ENCODE data around the gene GALNT10.
"Not testable (repeated sequence)": the region's sequence is repeated elsewhere in the genome, so short reads cannot be mapped to it uniquely, and the experiment has no call there.

The GALNT10 gene

GRCh38 chr5:154356020-154356655 is 165.6 kb downstream of the GALNT10 start:
- DNase-seq (ENCODE audit: low read depth): no peak

GRCh38 chr5:154356958-154357357 is 166.4 kb downstream of the GALNT10 start:
- no peak for DNase-seq (ENCODE audit: low read depth)

- no peak for DNase-seq (ENCODE audit: low read depth)
Measured at GRCh38 chr5:154358516-154359220, 168.1 kb downstream of the GALNT10 start.

- no peak for DNase-seq (ENCODE audit: low read depth)
Measured at GRCh38 chr5:154359221-154359573, 168.7 kb downstream of the GALNT10 start.

GRCh38 chr5:154360241-154360640 is 169.7 kb downstream of the GALNT10 start:
- not testable (repeated sequence) for DNase-seq (ENCODE audit: low read depth)

- no peak for DNase-seq (ENCODE audit: low read depth)
Measured at GRCh38 chr5:154363411-154363810, 172.9 kb downstream of the GALNT10 start.

GRCh38 chr5:154364771-154365170 is 174.2 kb downstream of the GALNT10 start:
- no peak for DNase-seq (ENCODE audit: low read depth)

- no peak for DNase-seq (ENCODE audit: low read depth)
Measured at GRCh38 chr5:154365823-154366222, 175.3 kb downstream of the GALNT10 start.

- no peak for DNase-seq (ENCODE audit: low read depth)
Measured at GRCh38 chr5:154366353-154366752, 175.8 kb downstream of the GALNT10 start.

- no peak for DNase-seq (ENCODE audit: low read depth)
Measured at GRCh38 chr5:154367101-154367500, 176.6 kb downstream of the GALNT10 start.

GRCh38 chr5:154368041-154368800 is 177.7 kb downstream of the GALNT10 start:
- DNase-seq (ENCODE audit: low read depth): peak; percentile 96

- DNase-seq (ENCODE audit: low read depth): no peak
Measured at GRCh38 chr5:154369682-154370081, 179.1 kb downstream of the GALNT10 start.

GRCh38 chr5:154370119-154370518 is 179.6 kb downstream of the GALNT10 start:
- DNase-seq (ENCODE audit: low read depth): no peak

GRCh38 chr5:154370813-154371212 is 180.3 kb downstream of the GALNT10 start:
- no peak for DNase-seq (ENCODE audit: low read depth)

GRCh38 chr5:154371687-154372086 is 181.2 kb downstream of the GALNT10 start:
- peak; percentile 88 for DNase-seq (ENCODE audit: low read depth)

GRCh38 chr5:154372661-154373060 is 182.1 kb downstream of the GALNT10 start:
- no peak for DNase-seq (ENCODE audit: low read depth)

GRCh38 chr5:154373326-154373725 is 182.8 kb downstream of the GALNT10 start:
- DNase-seq (ENCODE audit: low read depth): no peak

- DNase-seq (ENCODE audit: low read depth): no peak
Measured at GRCh38 chr5:154373729-154374179, 183.2 kb downstream of the GALNT10 start.

- no peak for DNase-seq (ENCODE audit: low read depth)
Measured at GRCh38 chr5:154374264-154374663, 183.7 kb downstream of the GALNT10 start.

GRCh38 chr5:154375329-154376008 is 184.9 kb downstream of the GALNT10 start:
- no peak for DNase-seq (ENCODE audit: low read depth)

- DNase-seq (ENCODE audit: low read depth): no peak
Measured at GRCh38 chr5:154376481-154376880, 185.9 kb downstream of the GALNT10 start.

GRCh38 chr5:154377754-154378533 is 187.4 kb downstream of the GALNT10 start:
- DNase-seq (ENCODE audit: low read depth): no peak

All from non-pigmented ciliary epithelial cell (primary cell).